PC-3 (cell line): ENCODE measurements around the gene RAI14.

Source experiments
- CTCF ChIP-seq: fragments of 300-600 bp; sonication (generic); conservative IDR thresholded peaks from 2 replicates; pipeline ENCODE4 v1.5.1; 2017; ENCODE audit warnings: antibody characterized with exemption, low read depth, mild to moderate bottlenecking, low read length
- EZH2 ChIP-seq: fragments of 300-600 bp; sonication (generic); IDR thresholded peaks from one replicate; pipeline ENCODE4 v1.6.1; 2017; ENCODE audit warnings: antibody characterized with exemption, mild to moderate bottlenecking, low read length; ENCODE audit not compliant: unreplicated experiment
- EZH2phosphoT487 ChIP-seq: fragments of 300-600 bp; sonication (generic); IDR thresholded peaks from 2 replicates; pipeline ENCODE4 v1.6.1; 2018; ENCODE audit warnings: mild to moderate bottlenecking, antibody characterized with exemption, low read length, borderline replicate concordance

GRCh38 chr5:34858790-34859189 is 202.7 kb downstream of the RAI14 start:
- TF ChIP-seq EZH2phosphoT487, result no peak
- no peak for TF ChIP-seq CTCF
- TF ChIP-seq EZH2, result no peak
